ENCODE data around the gene PPIB.

Gene PPIB

DNA sequence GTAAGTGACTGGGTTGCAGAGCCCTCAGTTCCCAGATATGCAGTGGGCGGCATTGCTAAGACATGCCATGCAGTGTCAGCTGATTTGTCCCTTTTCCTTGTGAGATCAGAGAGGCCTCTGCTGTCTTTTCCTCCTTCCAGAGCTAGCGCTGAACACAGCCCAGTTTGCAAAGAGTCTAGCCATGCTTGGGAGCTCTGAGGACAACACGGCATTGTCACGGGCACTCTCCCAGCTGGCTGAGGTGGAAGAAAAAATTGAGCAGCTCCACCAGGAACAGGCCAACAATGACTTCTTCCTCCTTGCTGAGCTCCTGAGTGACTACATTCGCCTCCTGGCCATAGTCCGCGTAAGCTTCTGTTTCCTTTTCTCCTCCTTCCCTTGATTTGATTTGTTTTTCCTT is 31.3 kb downstream of the PPIB start:
- no peak for DNase-seq (ENCODE audit: low read depth, low spot score)
- TF ChIP-seq, protein P1, sequence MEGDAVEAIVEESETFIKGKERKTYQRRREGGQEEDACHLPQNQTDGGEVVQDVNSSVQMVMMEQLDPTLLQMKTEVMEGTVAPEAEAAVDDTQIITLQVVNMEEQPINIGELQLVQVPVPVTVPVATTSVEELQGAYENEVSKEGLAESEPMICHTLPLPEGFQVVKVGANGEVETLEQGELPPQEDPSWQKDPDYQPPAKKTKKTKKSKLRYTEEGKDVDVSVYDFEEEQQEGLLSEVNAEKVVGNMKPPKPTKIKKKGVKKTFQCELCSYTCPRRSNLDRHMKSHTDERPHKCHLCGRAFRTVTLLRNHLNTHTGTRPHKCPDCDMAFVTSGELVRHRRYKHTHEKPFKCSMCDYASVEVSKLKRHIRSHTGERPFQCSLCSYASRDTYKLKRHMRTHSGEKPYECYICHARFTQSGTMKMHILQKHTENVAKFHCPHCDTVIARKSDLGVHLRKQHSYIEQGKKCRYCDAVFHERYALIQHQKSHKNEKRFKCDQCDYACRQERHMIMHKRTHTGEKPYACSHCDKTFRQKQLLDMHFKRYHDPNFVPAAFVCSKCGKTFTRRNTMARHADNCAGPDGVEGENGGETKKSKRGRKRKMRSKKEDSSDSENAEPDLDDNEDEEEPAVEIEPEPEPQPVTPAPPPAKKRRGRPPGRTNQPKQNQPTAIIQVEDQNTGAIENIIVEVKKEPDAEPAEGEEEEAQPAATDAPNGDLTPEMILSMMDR (IDR thresholded peaks at IDR 0.05; ENCODE audit: low read depth, low read length) = no peak
- in situ Hi-C loops (cut with HindIII; ENCODE audit: low sequenced_read_pairs) = no loop called here
- no peak overlapping the region for H3K4me3 ChIP-seq (ENCODE audit: low read depth, low read length)

DNA sequence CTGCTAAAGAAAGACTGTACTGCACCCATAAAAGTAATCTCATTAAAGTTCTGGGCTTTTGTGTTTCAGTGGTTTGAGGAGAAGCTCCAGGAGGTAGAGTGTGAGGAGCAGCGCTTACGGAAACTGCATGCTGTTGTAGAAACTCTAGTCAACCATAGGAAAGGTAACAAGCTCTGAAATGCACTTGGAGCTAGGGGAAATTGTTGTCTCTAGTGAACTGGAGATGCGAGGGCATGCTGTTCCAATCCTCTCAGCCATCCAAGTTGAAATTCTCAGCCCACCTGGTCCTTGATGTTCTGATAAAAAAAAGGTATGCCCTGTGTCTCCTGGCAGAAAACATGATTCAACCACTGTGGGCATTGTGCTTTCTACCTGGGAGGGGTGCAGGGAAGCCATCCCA is 32.7 kb downstream of the PPIB start:
- in situ Hi-C loops (cut with HindIII; ENCODE audit: low sequenced_read_pairs) = no loop called here
- no peak overlapping the region for H3K4me3 ChIP-seq (ENCODE audit: low read depth, low read length)
- TF ChIP-seq, protein P1 (IDR thresholded peaks at IDR 0.05; ENCODE audit: low read depth, low read length) = no peak
- no peak for DNase-seq (ENCODE audit: low read depth, low spot score)

DNA sequence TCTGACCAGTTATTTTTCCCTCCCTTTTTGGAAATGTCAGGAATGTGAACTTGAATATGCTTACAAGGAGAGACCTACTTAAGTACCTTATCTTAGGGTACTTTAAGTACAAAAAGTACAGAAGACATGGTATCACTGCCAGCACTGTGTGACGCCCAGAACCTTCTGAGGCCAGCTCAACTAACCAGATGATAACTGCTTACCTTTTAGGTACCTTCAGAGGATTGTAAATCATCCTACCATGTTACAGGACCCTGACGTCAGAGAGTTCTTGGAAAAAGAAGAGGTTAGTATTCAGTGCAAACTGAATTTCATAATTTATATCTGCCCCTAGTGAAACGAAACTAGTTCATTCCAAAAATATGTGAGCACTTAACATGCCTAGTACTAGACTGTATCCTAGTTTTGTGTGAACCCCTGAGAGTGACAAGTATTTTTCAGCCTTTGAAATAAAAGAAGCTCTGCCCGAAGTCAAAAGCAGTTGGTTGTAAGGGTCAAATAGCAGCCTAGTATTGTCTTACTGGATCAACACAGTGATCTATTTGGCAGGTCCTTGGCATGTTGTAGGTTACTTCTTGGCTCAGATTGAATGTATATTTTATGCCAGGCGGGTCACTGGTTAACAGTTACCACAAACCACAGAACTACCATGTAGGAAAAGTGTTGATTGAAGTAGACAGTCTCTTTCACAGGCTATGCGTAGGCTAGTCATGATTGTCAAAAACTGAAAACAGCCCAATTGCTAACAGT is 35.1 kb downstream of the PPIB start:
- TF ChIP-seq, protein P1 (IDR thresholded peaks at IDR 0.05; ENCODE audit: low read depth, low read length) = no peak
- no peak overlapping the region for H3K4me3 ChIP-seq (ENCODE audit: low read depth, low read length)
- DNase-seq (ENCODE audit: low read depth, low spot score) = no peak
- in situ Hi-C loops (cut with HindIII; ENCODE audit: low sequenced_read_pairs) = no loop called here

DNA sequence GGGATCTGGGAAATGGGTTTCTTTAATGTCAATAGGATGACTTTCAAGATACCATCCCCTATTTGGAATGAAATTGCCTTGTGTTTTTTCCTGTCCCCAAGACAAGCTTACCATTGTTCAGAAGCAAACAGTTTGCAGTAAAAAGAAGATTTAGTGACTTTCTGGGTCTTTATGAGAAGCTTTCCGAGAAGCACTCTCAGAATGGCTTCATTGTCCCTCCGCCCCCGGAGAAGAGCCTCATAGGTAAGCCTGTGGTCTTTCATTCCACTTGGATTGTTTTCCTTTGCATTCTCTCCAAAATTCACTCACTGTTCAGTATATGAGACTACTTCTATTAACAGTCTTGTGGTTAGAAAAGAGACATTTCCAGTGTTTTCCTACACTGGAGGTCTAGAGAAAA is 36.8 kb downstream of the PPIB start:
- in situ Hi-C loops (cut with HindIII; ENCODE audit: low sequenced_read_pairs) = no loop called here
- DNase-seq (ENCODE audit: low read depth, low spot score) = no peak
- TF ChIP-seq, protein P1 (IDR thresholded peaks at IDR 0.05; ENCODE audit: low read depth, low read length) = no peak
- no peak overlapping the region for H3K4me3 ChIP-seq (ENCODE audit: low read depth, low read length)

DNA sequence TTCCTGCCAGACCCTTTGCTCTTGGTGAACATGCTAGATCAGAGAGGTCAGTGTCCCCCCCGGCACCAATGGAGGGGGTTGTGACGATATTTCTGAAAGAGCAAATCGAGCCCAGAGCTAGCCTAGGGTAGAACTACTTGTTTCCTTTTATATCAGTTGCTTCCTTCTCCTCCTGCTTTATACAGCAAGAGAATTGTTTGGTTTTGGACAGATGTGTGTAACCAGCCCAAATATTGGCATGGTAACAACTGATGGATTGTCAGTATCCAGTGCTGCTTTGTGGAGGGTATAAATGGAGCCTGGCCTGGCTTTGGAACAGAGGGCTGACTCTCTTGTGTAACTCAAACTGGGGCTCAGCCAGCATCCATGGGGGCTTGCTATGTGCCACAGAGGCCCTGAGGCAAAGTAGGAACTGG is 39.9 kb downstream of the PPIB start:
- H3K4me3 ChIP-seq (ENCODE audit: low read depth, low read length) = no peak overlapping the region
- in situ Hi-C loops (cut with HindIII; ENCODE audit: low sequenced_read_pairs) = no loop called here
- DNase-seq (ENCODE audit: low read depth, low spot score) = no peak
- TF ChIP-seq, protein P1 (IDR thresholded peaks at IDR 0.05; ENCODE audit: low read depth, low read length) = no peak

DNA sequence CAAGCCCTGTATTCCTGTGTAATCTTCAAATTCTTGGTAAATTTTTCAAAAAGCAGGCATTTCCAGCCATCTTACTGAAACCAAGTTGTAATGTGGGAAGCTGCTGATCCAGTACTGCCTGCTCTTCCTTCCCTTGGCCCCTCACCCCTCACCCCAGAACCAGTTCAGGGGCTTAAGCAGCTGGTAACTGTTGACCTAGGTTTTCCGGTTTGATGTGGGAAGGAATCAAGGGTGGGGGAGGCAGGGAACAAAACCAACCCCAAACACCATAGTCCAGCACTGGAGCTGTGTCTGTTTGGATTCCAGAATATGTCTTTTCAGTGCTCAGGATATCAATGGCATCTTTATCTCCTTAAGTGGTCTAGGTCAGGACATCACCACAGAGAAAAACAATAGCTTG is 40.4 kb downstream of the PPIB start:
- H3K4me3 ChIP-seq (ENCODE audit: low read depth, low read length) = no peak overlapping the region
- TF ChIP-seq, protein P1 (IDR thresholded peaks at IDR 0.05; ENCODE audit: low read depth, low read length) = no peak
- no peak for DNase-seq (ENCODE audit: low read depth, low spot score)
- in situ Hi-C loops (cut with HindIII; ENCODE audit: low sequenced_read_pairs) = no loop called here

Measured in astrocyte of the spinal cord (primary cell).